Endothelial cell of umbilical vein (primary cell): ENCODE data around the gene CCDC191. TPM values are rescaled to one million over a fixed set of nuclear protein-coding genes. Genes with fewer than 3 reads are reported as not detected.

ENCODE experiments used
- BruUV-seq: library from RNA; stranded (reverse); fragments of 400-500 nt; replicated peaks from 2 replicates; lab custom pipeline; 2021; lab: Mats Ljungman, UMichigan
- CTCF ChIA-PET: fragments of 300-600, 350-600 bp; sonication (Branson Sonifier 250); formaldehyde crosslinking; loops from one replicate; lab custom pipeline; 2021; ENCODE audit warnings: antibody characterized with exemption, inconsistent platforms; lab: Charles Lee
- POLR2A ChIA-PET: fragments of 300-600, 350-600 bp; sonication (Branson Sonifier 250); formaldehyde crosslinking; loops from one replicate; lab custom pipeline; 2021; ENCODE audit warnings: antibody characterized with exemption, inconsistent platforms; lab: Charles Lee
- DNase-seq: peaks from one replicate; pipeline ENCODE4 v3.0.0-alpha.2; 2011; ENCODE audit warnings: low read depth, low spot score
- FAIRE-seq: peaks from 2 replicates; lab custom pipeline; 2011; peaks lifted over from hg19 to GRCh38; lab: Jason Lieb, UNC
- H2AFZ ChIP-seq: 2 replicates; pipeline ENCODE4 v1.6.0; 2012; ENCODE audit warnings: low read depth, low read length, control low read depth, inconsistent platforms
- H3K27ac ChIP-seq: 2 replicates; pipeline ENCODE4 v1.5.1; 2011; ENCODE audit warnings: low read depth, mild to moderate bottlenecking, control low read depth, low read length, moderate library complexity; ENCODE audit not compliant: insufficient read depth
- H3K27me3 ChIP-seq, 2 experiments: 2 replicates each; pipeline versions ENCODE4 v1.6.0 to v1.6.1; 2011; ENCODE audit warnings: low read length in 2 of 2, mixed read lengths in 1 of 2; ENCODE audit not compliant: control insufficient read depth in 2 of 2, insufficient read depth in 2 of 2
- H3K36me3 ChIP-seq, 2 experiments: 2 replicates in 1 of 2; 3 replicates in 1 of 2; pipeline ENCODE4 v1.5.1; 2011; ENCODE audit warnings: low read length in 2 of 2, mild to moderate bottlenecking in 1 of 2, moderate library complexity in 1 of 2; ENCODE audit not compliant: control insufficient read depth in 2 of 2, insufficient read depth in 2 of 2; ENCODE audit errors: extremely low read depth in 1 of 2
- H3K4me1 ChIP-seq: 3 replicates; pipeline ENCODE4 v1.5.1; 2011; ENCODE audit warnings: mild to moderate bottlenecking, low read length; ENCODE audit not compliant: control insufficient read depth, insufficient read depth; ENCODE audit errors: extremely low read depth
- H3K4me2 ChIP-seq: 2 replicates; pipeline ENCODE4 v1.6.1; 2011; ENCODE audit warnings: low read length, control low read depth, mixed read lengths; ENCODE audit not compliant: insufficient read depth
- H3K4me3 ChIP-seq, 3 experiments: fragments of 200-600 bp in 1 of 3; sonication (generic), shearing (Covaris generic) in 1 of 3; replicated peaks in 1 of 3; 2 replicates each; pipeline ENCODE4 v1.5.1; 2011 to 2016; ENCODE audit warnings: control low read depth in 3 of 3, low read length in 3 of 3, mild to moderate bottlenecking in 2 of 3, inconsistent platforms in 1 of 3, low read depth in 1 of 3, moderate library complexity in 1 of 3; ENCODE audit not compliant: insufficient read depth in 1 of 3
- H3K79me2 ChIP-seq: 2 replicates; pipeline ENCODE4 v1.6.0; 2012; ENCODE audit warnings: low read length, inconsistent platforms; ENCODE audit not compliant: control insufficient read depth, insufficient read depth
- H3K9ac ChIP-seq: replicated peaks from 2 replicates; pipeline ENCODE3; 2011; ENCODE audit warnings: low read length, control low read depth; ENCODE audit not compliant: insufficient read depth; ENCODE audit errors: extremely low read depth
- H3K9me1 ChIP-seq: replicated peaks from 3 replicates; pipeline ENCODE4 v1.6.0; 2011; ENCODE audit warnings: mild to moderate bottlenecking, low read length; ENCODE audit not compliant: control insufficient read depth, insufficient read depth; ENCODE audit errors: extremely low read depth
- H3K9me3 ChIP-seq: replicated peaks from 2 replicates; pipeline ENCODE4 v1.5.1; 2012; ENCODE audit warnings: low read length, inconsistent platforms; ENCODE audit not compliant: control insufficient read depth, insufficient read depth
- H4K20me1 ChIP-seq: replicated peaks from 2 replicates; pipeline ENCODE3; 2011; ENCODE audit warnings: mild to moderate bottlenecking, low read length; ENCODE audit not compliant: control insufficient read depth, insufficient read depth; ENCODE audit errors: extremely low read depth
- EZH2 ChIP-seq: IDR thresholded peaks from 2 replicates; pipeline ENCODE4 v1.6.1; 2012; ENCODE audit warnings: borderline replicate concordance, low read depth, mild to moderate bottlenecking, moderate library complexity, low read length, inconsistent platforms; ENCODE audit not compliant: severe bottlenecking
- FOS ChIP-seq: IDR thresholded peaks from 2 replicates; pipeline ENCODE4 v1.6.1; 2011; ENCODE audit warnings: mild to moderate bottlenecking, low read length, moderate library complexity, borderline replicate concordance; ENCODE audit not compliant: insufficient read depth
- GATA2 ChIP-seq: IDR thresholded peaks from 2 replicates; pipeline ENCODE4 v1.7.0; 2011; ENCODE audit warnings: low read depth, mild to moderate bottlenecking, moderate library complexity, mixed read lengths, low read length; ENCODE audit not compliant: insufficient read length, insufficient read depth
- JUN ChIP-seq: IDR thresholded peaks from 2 replicates; pipeline ENCODE4 v1.6.1; 2011; ENCODE audit warnings: borderline replicate concordance, low read depth; ENCODE audit not compliant: insufficient read length, insufficient read depth
- MYC ChIP-seq: IDR thresholded peaks from one replicate; pipeline ENCODE4 v1.6.1; 2011; ENCODE audit warnings: mild to moderate bottlenecking, low read depth, low read length
- POLR2A ChIP-seq: IDR thresholded peaks from 2 replicates; pipeline ENCODE4 v1.6.1; 2012; ENCODE audit warnings: low read depth, mild to moderate bottlenecking, control low read depth, low read length
- POLR2AphosphoS5 ChIP-seq: IDR thresholded peaks from 2 replicates; pipeline ENCODE4 v1.6.1; 2012; ENCODE audit warnings: low read depth, mild to moderate bottlenecking, control low read depth, low read length, moderate library complexity; ENCODE audit not compliant: insufficient read depth
- dilution Hi-C: fragments of 300-500 bp; cut with MboI; formaldehyde crosslinking; loops from one replicate; pipeline ENCODE4 v1.15.0; 2019; ENCODE audit warnings: low sequenced_read_pairs; ENCODE audit not compliant: extremely low pct_ligation_motif_present
- intact Hi-C: fragments of 100-400 bp; cut with micrococcal nuclease; formaldehyde crosslinking; loops from one replicate; pipeline ENCODE4 v1.10.0; 2022
- polyA plus RNA-seq, 4 experiments: library from polyadenylated mRNA; depleted of rRNA in 3 of 4; stranded (reverse) in 3 of 4; unstranded in 1 of 4; fragments of >200 nt; gene quantifications; 2 replicates each; pipeline versions ENCODE4 v1.2.1 to v1.2.3, GENCODE V29; 2011 to 2012; ENCODE audit warnings: missing spikeins in 1 of 4
- total RNA-seq: library from RNA; stranded (reverse); gene quantifications from 2 replicates; pipeline ENCODE4 v1.2.3, GENCODE V29; 2021
- TF ChIP-seq, protein P1 (sequence below): IDR thresholded peaks from 2 replicates; pipeline ENCODE4 v1.6.1; 2011; ENCODE audit not compliant: insufficient read depth, insufficient read length
- TF ChIP-seq, protein P2 (sequence below), 2 donors: IDR thresholded peaks; 1 replicate in 1 of 2; 2 replicates in 1 of 2; pipeline ENCODE4 v1.5.1; 2011; ENCODE audit warnings: low read length in 2 of 2, mild to moderate bottlenecking in 2 of 2, moderate library complexity in 2 of 2, control low read depth in 1 of 2, inconsistent platforms in 1 of 2, low read depth in 1 of 2; ENCODE audit not compliant: insufficient read depth in 1 of 2; ENCODE audit errors: extremely low read depth in 1 of 2

The CCDC191 gene
- total and polyA plus RNA-seq, 2 donors (not counting 3 experiments of a cell fraction or from before 2014, with no cell fraction given): 1.7 to 4.9 TPM

DNA sequence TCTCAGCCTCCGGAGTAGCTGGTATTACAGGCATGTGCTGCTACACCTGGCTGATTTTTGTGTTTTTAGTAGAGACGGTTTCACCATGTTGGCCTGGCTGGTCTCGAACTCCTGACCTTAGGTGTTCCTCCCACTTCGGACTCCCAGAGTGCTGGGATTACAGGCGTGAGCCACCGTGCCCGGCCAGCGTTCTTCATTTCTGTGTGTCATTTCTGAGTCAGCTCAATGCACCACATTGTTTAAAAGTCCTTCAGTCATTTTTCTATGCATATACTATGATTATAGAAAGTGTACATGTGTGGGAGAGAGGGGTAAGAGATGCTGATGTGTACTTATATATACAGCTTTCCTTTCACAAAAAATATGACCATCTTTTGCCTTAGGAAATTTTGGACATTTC lies 2.3 kb upstream of the CCDC191 start:
- Histone ChIP-seq H3K4me1 (peaks cover 16% of the 10 kb centered on the region), H3K4me3 (no peak overlapping the region), H3K9ac (no peak overlapping the region), H4K20me1 (no peaks in the 10 kb centered on the region), H3K4me2 (peak overlapping the region; percentile 91), H2AFZ (no peak overlapping the region), H3K79me2 (peaks cover 59% of the 10 kb centered on the region), H3K27ac (no peak overlapping the region), H3K36me3 (peaks cover 0 to 2% of the 10 kb centered on the region in 2 experiments), H3K9me1 (no peaks in the 10 kb centered on the region), H3K9me3 (no peaks in the 10 kb centered on the region), H3K27me3 (no peaks in the 10 kb centered on the region)
- ChIA-PET CTCF (interaction anchor here (1.7 kb wide), 1 partner anchor 8 kb away, joined by 4 read pairs; no protein-coding TSS in a partner anchor), POLR2A (interaction anchor here (0.7 kb wide), 1 partner anchor 9 kb away, joined by 3 read pairs; no protein-coding TSS in a partner anchor)
- intact Hi-C loops: loop anchor here (5.0 kb wide), 2 partner anchors 216 to 1724 kb away; no protein-coding TSS in a partner anchor
- DNase-seq (no peak), FAIRE-seq (no peak)
- dilution Hi-C loops: no loop called here
- BruUV-seq: no TSS peak
- TF ChIP-seq MYC (no peak), FOS (no peak), POLR2AphosphoS5 (no peak), EZH2 (no peak), JUN (no peak), GATA2 (no peak), POLR2A (no peak)
- TF ChIP-seq, protein P1, sequence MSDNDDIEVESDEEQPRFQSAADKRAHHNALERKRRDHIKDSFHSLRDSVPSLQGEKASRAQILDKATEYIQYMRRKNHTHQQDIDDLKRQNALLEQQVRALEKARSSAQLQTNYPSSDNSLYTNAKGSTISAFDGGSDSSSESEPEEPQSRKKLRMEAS: no peak
- TF ChIP-seq, protein P2, sequence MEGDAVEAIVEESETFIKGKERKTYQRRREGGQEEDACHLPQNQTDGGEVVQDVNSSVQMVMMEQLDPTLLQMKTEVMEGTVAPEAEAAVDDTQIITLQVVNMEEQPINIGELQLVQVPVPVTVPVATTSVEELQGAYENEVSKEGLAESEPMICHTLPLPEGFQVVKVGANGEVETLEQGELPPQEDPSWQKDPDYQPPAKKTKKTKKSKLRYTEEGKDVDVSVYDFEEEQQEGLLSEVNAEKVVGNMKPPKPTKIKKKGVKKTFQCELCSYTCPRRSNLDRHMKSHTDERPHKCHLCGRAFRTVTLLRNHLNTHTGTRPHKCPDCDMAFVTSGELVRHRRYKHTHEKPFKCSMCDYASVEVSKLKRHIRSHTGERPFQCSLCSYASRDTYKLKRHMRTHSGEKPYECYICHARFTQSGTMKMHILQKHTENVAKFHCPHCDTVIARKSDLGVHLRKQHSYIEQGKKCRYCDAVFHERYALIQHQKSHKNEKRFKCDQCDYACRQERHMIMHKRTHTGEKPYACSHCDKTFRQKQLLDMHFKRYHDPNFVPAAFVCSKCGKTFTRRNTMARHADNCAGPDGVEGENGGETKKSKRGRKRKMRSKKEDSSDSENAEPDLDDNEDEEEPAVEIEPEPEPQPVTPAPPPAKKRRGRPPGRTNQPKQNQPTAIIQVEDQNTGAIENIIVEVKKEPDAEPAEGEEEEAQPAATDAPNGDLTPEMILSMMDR (IDR thresholded peaks at IDR 0.05; ENCODE audit: extremely low read depth in 1 of 2, insufficient read depth in 1 of 2, low read depth in 1 of 2, low read length in 2 of 2): no peak
